GM12874 (cell line): ENCODE results near the gene OTOP2.

Experiments used
- TF ChIP-seq, protein P1 (sequence below): IDR thresholded peaks from 2 replicates; pipeline ENCODE4 v1.5.1; 2011; ENCODE audit warnings: low read depth, mild to moderate bottlenecking, control low read depth, low read length, moderate library complexity; ENCODE audit not compliant: insufficient read depth

OTOP2 gene

DNA sequence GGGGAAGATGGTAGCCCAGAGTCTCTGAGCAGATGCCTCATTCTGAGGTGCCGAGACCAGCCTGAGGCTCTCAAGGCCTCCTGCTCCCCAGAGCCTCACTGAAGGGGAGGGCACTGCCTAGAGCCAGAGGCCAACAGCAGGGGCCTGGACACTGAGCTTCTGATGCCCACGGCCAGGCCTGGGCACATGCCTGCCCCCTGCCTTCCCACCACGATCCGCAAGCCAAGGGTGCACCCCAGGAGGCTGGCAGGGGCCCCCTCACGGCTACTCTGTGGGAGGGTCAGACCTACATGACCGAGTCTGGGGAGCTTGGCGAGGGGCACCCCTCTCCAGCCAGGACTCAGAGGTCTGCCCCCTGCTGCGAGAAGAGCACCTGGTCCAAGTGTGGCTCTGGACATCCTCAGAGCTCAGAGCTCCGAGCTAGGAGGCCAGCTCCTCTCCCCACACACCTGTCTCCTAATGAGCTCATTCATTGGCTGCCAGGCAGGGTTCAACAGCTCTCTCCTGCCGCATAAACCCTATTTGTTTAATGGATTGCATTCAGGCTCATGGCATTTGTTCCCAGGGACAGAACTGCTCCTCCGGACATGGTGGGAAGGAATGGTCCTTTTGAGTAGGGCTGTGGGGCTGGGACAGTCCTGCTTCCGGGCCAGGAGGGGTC is 25.5 kb downstream of the OTOP2 start:
- TF ChIP-seq, protein P1, sequence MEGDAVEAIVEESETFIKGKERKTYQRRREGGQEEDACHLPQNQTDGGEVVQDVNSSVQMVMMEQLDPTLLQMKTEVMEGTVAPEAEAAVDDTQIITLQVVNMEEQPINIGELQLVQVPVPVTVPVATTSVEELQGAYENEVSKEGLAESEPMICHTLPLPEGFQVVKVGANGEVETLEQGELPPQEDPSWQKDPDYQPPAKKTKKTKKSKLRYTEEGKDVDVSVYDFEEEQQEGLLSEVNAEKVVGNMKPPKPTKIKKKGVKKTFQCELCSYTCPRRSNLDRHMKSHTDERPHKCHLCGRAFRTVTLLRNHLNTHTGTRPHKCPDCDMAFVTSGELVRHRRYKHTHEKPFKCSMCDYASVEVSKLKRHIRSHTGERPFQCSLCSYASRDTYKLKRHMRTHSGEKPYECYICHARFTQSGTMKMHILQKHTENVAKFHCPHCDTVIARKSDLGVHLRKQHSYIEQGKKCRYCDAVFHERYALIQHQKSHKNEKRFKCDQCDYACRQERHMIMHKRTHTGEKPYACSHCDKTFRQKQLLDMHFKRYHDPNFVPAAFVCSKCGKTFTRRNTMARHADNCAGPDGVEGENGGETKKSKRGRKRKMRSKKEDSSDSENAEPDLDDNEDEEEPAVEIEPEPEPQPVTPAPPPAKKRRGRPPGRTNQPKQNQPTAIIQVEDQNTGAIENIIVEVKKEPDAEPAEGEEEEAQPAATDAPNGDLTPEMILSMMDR: no peak

DNA sequence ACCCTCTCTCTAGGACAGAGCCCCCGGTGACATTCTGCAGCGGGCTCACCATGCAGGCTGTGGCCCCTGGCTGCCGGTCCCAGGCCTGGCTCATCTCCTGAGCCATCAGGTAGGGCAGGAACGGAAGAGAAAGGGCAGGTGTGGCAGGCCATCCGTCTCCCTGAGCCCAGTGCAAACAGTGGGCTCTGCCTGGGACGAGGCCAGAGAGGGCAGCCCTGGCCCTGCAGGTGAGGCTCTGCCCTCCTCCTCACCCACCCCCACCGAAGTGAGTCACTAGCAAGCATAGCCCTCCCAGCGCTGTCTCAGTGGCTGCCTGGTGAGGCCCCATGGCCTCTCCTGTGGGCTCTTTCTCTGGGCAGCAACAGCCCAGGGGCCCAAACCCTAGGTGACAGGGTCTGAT is 26.1 kb downstream of the OTOP2 start:
- TF ChIP-seq, protein P1: no peak

DNA sequence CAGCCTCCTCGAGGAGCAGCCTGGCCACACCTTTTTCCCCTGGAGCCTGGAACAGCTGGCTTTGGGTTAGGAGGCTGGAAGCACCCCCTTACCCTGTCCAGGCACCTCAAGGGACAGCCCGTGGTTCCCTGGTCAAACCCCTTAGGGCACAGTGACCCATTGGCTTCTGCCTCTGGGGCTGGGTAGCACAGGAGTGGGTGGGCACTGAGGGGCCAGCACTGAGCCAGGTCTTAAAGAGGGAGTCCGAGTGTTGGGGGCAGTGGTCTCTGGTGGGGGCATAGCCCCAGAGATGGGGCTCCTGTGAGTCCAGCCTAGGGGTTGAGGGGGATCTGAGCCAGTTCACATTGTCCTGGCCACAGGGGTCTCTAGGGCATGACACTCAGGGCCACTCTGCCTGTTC is 27.0 kb downstream of the OTOP2 start:
- TF ChIP-seq, protein P1: no peak

DNA sequence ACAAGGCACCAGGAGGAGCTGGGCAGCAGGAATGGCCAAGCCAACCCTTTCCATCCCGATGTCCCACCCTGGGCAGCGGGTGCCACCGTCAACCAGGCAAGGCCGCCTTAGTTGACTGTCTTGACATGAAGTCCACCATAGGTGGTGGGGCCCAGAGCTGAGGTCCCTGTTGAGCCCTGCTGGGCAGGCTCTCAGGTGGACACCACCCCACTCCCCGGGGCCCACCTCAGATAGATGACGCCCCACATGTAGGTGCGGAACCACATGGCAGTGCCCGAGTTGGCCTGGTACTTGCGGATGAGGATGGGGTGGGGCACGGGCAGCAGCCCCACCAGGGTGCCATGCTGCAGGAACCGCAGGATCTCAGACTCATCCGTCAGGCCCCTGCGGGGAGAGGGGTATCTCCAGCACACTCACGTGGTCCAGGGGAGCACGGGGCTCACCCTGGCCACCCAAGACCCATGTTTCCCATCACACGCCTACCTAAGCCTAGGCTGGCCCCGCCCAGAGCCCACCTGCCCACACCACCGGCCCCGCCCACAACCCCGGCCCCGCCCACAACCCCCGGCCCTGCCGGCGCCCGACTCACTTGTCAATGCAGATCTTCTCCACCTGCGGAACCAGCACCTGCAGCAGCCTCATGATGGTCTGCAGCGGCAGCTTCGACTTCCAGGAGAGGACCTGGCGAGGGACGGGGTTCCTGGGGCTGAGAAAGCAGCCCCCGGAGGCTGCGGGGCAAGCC is 27.8 kb downstream of the OTOP2 start:
- TF ChIP-seq, protein P1: no peak

DNA sequence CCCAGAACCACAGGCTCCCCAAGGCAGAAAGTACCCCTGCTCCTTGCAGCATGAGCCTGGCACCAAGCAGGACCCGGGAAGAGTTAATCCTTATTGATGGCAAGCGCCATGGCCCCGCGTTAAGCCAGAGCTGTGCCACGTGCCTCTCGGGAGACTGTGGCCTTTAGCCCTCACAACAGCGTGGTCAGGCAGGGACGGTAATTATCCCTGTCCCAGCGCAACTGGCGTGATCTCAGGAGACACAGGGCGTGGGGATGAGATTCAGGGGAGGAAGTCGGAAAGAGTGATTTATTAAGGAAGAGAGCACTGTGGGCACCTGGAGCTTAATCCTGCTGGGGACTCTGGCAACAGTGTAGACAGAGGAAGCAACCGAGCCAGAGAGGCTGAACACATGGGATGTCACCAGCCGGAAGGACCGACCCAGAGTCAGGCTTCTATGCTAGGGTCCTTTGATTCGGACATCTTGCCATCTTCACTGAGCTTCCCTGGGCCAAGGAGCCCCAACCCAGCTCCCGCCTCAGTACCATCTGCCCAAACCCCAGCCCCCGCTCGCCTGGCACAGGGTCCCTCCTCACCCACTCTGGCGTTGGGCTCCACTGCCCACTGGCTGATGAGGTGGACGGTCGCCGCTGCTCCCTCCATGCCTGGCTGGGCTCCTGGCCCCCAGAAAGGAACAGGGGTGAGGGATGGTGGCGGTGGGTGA is 28.5 kb downstream of the OTOP2 start:
- TF ChIP-seq, protein P1: no peak

DNA sequence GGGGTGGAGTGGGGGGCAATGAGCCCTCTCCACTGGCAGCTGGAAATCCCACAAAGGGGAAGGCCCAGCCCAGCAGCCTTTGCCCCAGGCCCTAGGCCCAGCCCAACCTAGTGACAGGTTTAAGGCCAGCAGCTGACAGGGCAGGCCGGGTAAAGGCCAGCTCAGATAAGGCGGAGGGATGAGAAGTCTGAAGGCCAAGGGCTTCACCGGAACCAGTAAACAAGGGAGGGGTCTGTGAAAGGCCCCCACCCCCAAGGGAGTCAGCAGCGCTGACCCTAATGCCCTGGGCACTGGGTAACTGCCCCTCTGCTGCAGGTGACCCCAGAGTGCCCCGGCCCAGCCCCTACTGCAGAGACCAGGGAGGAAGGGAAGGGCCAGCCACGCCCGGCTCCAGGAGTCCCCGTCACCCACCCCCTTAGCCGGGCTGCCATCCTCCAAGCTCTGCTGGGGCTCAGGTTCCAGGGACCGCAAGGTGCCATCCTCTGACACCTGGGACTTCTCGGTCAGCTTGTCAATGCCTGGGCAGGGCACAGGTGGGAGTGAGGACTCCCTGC is 29.1 kb downstream of the OTOP2 start:
- TF ChIP-seq, protein P1: no peak

DNA sequence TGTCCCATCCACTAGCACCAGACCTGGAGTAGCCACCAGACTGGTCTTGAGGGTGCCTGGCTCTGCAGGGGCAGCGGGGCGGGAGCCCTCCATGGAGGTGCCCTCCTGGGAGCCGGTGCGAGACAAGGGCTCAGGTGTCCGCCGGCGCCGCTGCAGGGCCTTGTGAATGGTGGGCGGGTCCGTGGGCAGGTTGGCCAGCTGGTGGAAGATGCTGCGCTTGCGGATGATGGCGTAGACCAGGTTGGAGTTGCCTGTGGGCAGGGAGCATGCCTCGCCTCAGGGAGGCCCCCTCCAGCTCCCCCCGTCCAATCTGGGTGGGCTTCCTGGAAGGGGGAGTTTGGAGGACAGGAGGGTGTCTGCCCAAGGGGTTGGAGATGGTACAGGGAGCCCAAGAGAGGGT is 30.0 kb downstream of the OTOP2 start:
- TF ChIP-seq, protein P1: no peak
